ENCODE data around the gene NSD1. TPM values are rescaled to one million over a fixed set of nuclear protein-coding genes. Genes with fewer than 3 reads are reported as not detected.

Gene NSD1
- total RNA-seq, 2 experiments from 2014 or later = 87.6 to 93.3 TPM

DNA sequence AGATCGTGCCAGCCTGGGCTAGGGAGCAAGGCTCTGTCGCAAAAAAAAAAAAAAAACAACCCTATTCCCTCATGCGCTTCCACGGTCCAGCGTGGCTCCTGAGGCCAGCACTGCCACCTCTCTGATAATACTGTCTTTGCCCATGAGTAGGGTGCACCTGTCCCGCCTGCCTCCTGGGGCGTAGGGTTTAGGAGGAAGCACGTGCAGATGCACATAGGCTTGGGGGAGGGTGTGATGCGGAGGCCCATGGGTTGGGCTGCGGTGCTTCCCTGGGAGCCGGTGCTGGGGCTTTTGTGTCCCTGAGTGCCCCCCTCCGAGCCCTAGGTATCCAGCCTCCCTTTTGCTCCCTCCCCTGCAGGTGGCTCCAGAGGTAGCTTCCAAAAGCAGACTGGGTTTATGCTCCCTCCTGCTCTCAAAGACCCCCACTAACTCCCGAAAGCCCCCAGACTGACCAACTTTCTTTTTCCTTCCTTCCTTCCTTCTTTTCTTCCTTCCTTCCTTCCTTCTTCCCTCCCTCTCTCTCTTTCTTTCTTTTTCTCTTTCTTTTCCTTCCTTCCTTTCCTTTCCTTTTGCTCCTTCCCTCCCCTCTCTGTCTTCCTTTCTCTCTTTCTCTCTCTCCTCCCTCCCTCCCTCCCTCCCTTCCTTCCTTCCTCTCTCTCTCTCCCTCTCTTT is 34.0 kb upstream of the NSD1 start:
- TF ChIP-seq, protein P1, sequence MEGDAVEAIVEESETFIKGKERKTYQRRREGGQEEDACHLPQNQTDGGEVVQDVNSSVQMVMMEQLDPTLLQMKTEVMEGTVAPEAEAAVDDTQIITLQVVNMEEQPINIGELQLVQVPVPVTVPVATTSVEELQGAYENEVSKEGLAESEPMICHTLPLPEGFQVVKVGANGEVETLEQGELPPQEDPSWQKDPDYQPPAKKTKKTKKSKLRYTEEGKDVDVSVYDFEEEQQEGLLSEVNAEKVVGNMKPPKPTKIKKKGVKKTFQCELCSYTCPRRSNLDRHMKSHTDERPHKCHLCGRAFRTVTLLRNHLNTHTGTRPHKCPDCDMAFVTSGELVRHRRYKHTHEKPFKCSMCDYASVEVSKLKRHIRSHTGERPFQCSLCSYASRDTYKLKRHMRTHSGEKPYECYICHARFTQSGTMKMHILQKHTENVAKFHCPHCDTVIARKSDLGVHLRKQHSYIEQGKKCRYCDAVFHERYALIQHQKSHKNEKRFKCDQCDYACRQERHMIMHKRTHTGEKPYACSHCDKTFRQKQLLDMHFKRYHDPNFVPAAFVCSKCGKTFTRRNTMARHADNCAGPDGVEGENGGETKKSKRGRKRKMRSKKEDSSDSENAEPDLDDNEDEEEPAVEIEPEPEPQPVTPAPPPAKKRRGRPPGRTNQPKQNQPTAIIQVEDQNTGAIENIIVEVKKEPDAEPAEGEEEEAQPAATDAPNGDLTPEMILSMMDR (IDR thresholded peaks at IDR 0.05) = no peak
- no peak for ATAC-seq (ENCODE audit: poor library complexity)
- Mint-ChIP-seq H3K4me1 (ENCODE audit: low read depth) (no peaks in the 10 kb centered on the region), H3K27ac (no peak overlapping the region), H3K4me3 (no peak overlapping the region), H3K9me3 (no peaks in the 10 kb centered on the region), H3K27me3 (no peaks in the 10 kb centered on the region), H3K36me3 (ENCODE audit: low read depth) (no peaks in the 10 kb centered on the region)
- CTCF ChIA-PET = no interaction called here
- intact Hi-C loops (cut with DNase I, micrococcal nuclease) = no loop called here
- POLR2A ChIA-PET = no interaction called here
- Histone ChIP-seq H3K27me3 (ENCODE audit: control insufficient read depth in 1 of 2, insufficient read depth in 2 of 2, low read length in 2 of 2) (peaks cover 0 to 6% of the 10 kb centered on the region in 2 experiments), H3K36me3 (ENCODE audit: insufficient read depth, low read length) (no peaks in the 10 kb centered on the region), H3K27ac (ENCODE audit: low read depth in 1 of 2, low read length in 2 of 2) (no peak overlapping the region), H3K4me3 (ENCODE audit: low read length) (no peak overlapping the region), H3K4me1 (ENCODE audit: insufficient read depth, low read length) (no peaks in the 10 kb centered on the region), H3K9me3 (ENCODE audit: control insufficient read depth in 1 of 2, insufficient read depth in 1 of 2, low read length in 2 of 2) (peaks cover 0 to 5% of the 10 kb centered on the region in 2 experiments)
- no peak for DNase-seq

DNA sequence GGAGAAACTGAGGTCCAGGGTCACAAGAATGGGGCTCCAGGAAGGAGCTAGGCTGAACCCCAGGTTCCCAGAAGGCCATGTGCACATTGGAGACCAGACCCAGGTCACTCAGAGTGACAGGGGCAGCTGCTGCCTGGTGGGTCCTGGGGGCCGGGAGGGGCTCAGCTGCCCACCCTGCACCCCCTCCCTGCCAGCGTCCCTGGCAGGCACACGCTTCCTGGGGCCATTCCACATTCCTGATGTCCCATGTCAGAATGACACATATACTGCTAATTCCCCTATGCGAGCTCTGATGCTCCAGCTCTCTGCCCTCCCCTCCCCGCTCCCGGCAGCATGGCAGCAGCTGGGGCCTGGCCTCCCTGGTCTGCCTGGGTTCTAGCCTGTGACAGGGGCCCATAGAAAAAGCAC is 32.9 kb upstream of the NSD1 start:
- no peaks in the 10 kb centered on the region for H3K36me3 Mint-ChIP-seq (ENCODE audit: low read depth)
- H3K27me3 Mint-ChIP-seq = no peaks in the 10 kb centered on the region
- ChIA-PET POLR2A (no interaction called here), CTCF (no interaction called here)
- H3K9me3 Mint-ChIP-seq = no peaks in the 10 kb centered on the region
- no peak for ATAC-seq (ENCODE audit: poor library complexity)
- TF ChIP-seq, protein P1 (IDR thresholded peaks at IDR 0.05) = no peak
- Histone ChIP-seq H3K4me3 (ENCODE audit: low read length) (no peak overlapping the region), H3K36me3 (ENCODE audit: insufficient read depth, low read length) (no peaks in the 10 kb centered on the region), H3K27me3 (ENCODE audit: control insufficient read depth in 1 of 2, insufficient read depth in 2 of 2, low read length in 2 of 2) (peaks cover 0 to 6% of the 10 kb centered on the region in 2 experiments), H3K4me1 (ENCODE audit: insufficient read depth, low read length) (no peaks in the 10 kb centered on the region), H3K27ac (ENCODE audit: low read depth in 1 of 2, low read length in 2 of 2) (no peak overlapping the region), H3K9me3 (ENCODE audit: control insufficient read depth in 1 of 2, insufficient read depth in 1 of 2, low read length in 2 of 2) (peaks cover 0 to 5% of the 10 kb centered on the region in 2 experiments)
- no peak overlapping the region for H3K4me3 Mint-ChIP-seq
- no peaks in the 10 kb centered on the region for H3K4me1 Mint-ChIP-seq (ENCODE audit: low read depth)
- no peak overlapping the region for H3K27ac Mint-ChIP-seq
- no peak for DNase-seq
- intact Hi-C loops (cut with DNase I, micrococcal nuclease) = no loop called here

DNA sequence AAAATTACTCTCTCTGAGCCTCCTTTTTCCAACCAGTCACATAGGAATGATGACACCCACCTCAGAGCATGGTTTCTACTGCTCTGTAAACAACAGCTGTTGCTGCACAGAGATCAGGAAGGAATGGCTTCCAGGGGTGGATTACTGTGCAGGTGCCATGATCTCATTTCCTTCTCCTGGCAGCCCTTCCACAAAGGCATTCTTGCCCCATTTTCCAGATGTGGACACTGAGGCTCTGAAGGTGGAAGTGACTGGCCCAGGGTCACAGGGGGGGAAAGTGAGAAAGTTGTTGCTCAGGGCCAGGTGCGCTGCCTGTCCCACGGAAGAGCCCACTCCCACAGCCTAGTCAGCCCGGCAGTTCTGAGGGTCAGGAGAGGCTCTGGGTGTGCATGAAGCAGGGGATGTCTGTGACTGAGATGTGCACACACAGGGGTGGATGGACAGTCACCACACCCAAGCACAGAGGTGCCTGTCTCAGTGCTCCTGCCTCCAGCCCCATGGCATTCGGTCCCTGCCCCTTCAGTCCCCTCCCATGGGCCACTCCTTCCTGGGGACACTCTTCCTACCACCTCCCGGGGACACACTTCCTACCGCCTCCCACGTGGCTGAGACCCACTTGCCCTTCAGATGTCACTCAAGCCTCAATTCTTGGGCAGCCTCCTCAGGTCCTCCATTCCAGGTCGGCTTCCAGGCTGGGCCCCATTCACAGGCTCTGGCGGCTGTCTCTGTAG is 29.9 kb upstream of the NSD1 start:
- TF ChIP-seq, protein P1 (IDR thresholded peaks at IDR 0.05) = no peak
- intact Hi-C loops (cut with DNase I, micrococcal nuclease) = no loop called here
- Mint-ChIP-seq H3K4me1 (ENCODE audit: low read depth) (no peaks in the 10 kb centered on the region), H3K9me3 (no peaks in the 10 kb centered on the region), H3K27me3 (no peaks in the 10 kb centered on the region), H3K4me3 (no peak overlapping the region), H3K36me3 (ENCODE audit: low read depth) (no peaks in the 10 kb centered on the region), H3K27ac (no peak overlapping the region)
- peaks cover 0 to 6% of the 10 kb centered on the region in 2 experiments for H3K27me3 ChIP-seq (ENCODE audit: control insufficient read depth in 1 of 2, insufficient read depth in 2 of 2, low read length in 2 of 2)
- POLR2A ChIA-PET = no interaction called here
- H3K36me3 ChIP-seq (ENCODE audit: insufficient read depth, low read length) = no peaks in the 10 kb centered on the region
- H3K9me3 ChIP-seq (ENCODE audit: control insufficient read depth in 1 of 2, insufficient read depth in 1 of 2, low read length in 2 of 2) = peaks cover 0 to 5% of the 10 kb centered on the region in 2 experiments
- ATAC-seq (ENCODE audit: poor library complexity) = no peak
- H3K4me1 ChIP-seq (ENCODE audit: insufficient read depth, low read length) = no peaks in the 10 kb centered on the region
- no peak overlapping the region for H3K4me3 ChIP-seq (ENCODE audit: low read length)
- CTCF ChIA-PET = no interaction called here
- DNase-seq = no peak
- H3K27ac ChIP-seq (ENCODE audit: low read depth in 1 of 2, low read length in 2 of 2) = no peak overlapping the region

Data from CD4-positive, alpha-beta T cell (primary cell).